Activated CD4-positive, alpha-beta T cell treated with anti-CD3 and anti-CD28 coated beads for 1 hour (primary cell): ENCODE results near the gene EPHX1.
A peak's percentile ranks its signal among the peaks of the same experiment; 100 is the strongest.
"Not testable (repeated sequence)": the region's sequence is repeated elsewhere in the genome, so short reads cannot be mapped to it uniquely, and the experiment has no call there.

Source experiments
- DNase-seq: peaks from one replicate; pipeline ENCODE4 v3.0.0-alpha.2; 2020

The EPHX1 gene

GRCh38 chr1:225809842-225810578 is at the start of gene EPHX1:
EPHX1 (plus strand) TSS chr1:225810124; CDS start chr1:225828730, 18,606 bp downstream.
- DNase-seq = peak; percentile 42

- no peak for DNase-seq
Observed at GRCh38 chr1:225760531-225760930, 49.4 kb upstream of the EPHX1 start.

- DNase-seq = not testable (repeated sequence)
Observed at GRCh38 chr1:225761395-225761794, 48.5 kb upstream of the EPHX1 start.

- DNase-seq = no peak
Observed at GRCh38 chr1:225762002-225762441, 47.9 kb upstream of the EPHX1 start.

- no peak for DNase-seq
Observed at GRCh38 chr1:225762444-225762843, 47.5 kb upstream of the EPHX1 start.

GRCh38 chr1:225763716-225764548 is 46.0 kb upstream of the EPHX1 start:
- no peak for DNase-seq

- no peak for DNase-seq
Observed at GRCh38 chr1:225765982-225766674, 43.8 kb upstream of the EPHX1 start.

GRCh38 chr1:225766967-225767633 is 42.8 kb upstream of the EPHX1 start:
- no peak for DNase-seq

GRCh38 chr1:225767634-225768540 is 42.0 kb upstream of the EPHX1 start:
- DNase-seq = no peak

GRCh38 chr1:225768662-225769426 is 41.1 kb upstream of the EPHX1 start:
- DNase-seq = no peak

- no peak for DNase-seq
Observed at GRCh38 chr1:225769687-225770086, 40.2 kb upstream of the EPHX1 start.

- DNase-seq = no peak
Observed at GRCh38 chr1:225770561-225771248, 39.2 kb upstream of the EPHX1 start.

GRCh38 chr1:225771661-225772322 is 38.1 kb upstream of the EPHX1 start:
- DNase-seq = no peak

GRCh38 chr1:225772323-225772768 is 37.6 kb upstream of the EPHX1 start:
- no peak for DNase-seq

- DNase-seq = no peak
Observed at GRCh38 chr1:225772848-225773247, 37.1 kb upstream of the EPHX1 start.

- DNase-seq = no peak
Observed at GRCh38 chr1:225774281-225775147, 35.4 kb upstream of the EPHX1 start.

- DNase-seq = no peak
Observed at GRCh38 chr1:225776294-225776693, 33.6 kb upstream of the EPHX1 start.

GRCh38 chr1:225777058-225777582 is 32.8 kb upstream of the EPHX1 start:
- no peak for DNase-seq
